Ovary (tissue), 9 donors: Measurements from ENCODE around the gene SLC2A13. TPM values are rescaled to one million over a fixed set of nuclear protein-coding genes. Genes with fewer than 3 reads are reported as not detected.
"Not testable (repeated sequence)": the region's sequence is repeated elsewhere in the genome, so short reads cannot be mapped to it uniquely, and the experiment has no call there.

Experiments used
- DNase-seq, 5 donors: peaks; one replicate each; pipeline ENCODE4 v3.0.0-alpha.2; 2019 to 2020
- H3K27ac ChIP-seq, 2 donors: fragments of 200-600 bp; one replicate each; pipeline versions ENCODE4 v1.5.1 to v1.8.0; 2019 to 2022
- H3K27me3 ChIP-seq: fragments of 200-600 bp; one replicate; pipeline ENCODE4 v1.8.0; 2022
- H3K36me3 ChIP-seq: fragments of 200-600 bp; sonication (generic); one replicate; pipeline ENCODE4 v1.5.1; 2019
- H3K4me1 ChIP-seq: one replicate; pipeline ENCODE4 v1.8.1; 2013; ENCODE audit warnings: mild to moderate bottlenecking, moderate library complexity; ENCODE audit not compliant: insufficient read depth
- H3K4me3 ChIP-seq: fragments of 200-600 bp; sonication (generic); one replicate; pipeline ENCODE4 v1.5.1; 2017
- H3K9me3 ChIP-seq, 2 donors: fragments of 200-600 bp in 1 of 2; sonication (generic) in 1 of 2; one replicate each; pipeline versions ENCODE4 v1.5.1 to v1.8.1; 2013 to 2019; ENCODE audit warnings: mild to moderate bottlenecking in 1 of 2, moderate library complexity in 1 of 2
- EP300 ChIP-seq: sonication (generic); formaldehyde crosslinking; IDR thresholded peaks from one replicate; pipeline ENCODE4 v1.6.1; 2017; ENCODE audit warnings: antibody characterized with exemption
- POLR2A ChIP-seq: fragments of 450-650 bp; IDR thresholded peaks from one replicate; pipeline ENCODE4 v1.6.1; 2017; ENCODE audit warnings: antibody characterized with exemption, mild to moderate bottlenecking, moderate library complexity
- WGBS, 3 donors: extraction: QIAGEN DNeasy Blood & Tissue Kit in 1 of 3; methylation state at CpG; one replicate each; pipeline versions ENCODE4 v1.1.5 to v1.1.7; 2013 to 2017; 5-methylcytosine and 5-hydroxymethylcytosine counted together
- intact Hi-C, 4 donors: fragments of 100-400 bp; cut with DNase I; formaldehyde crosslinking; loops; one replicate each; pipeline versions ENCODE4 v1.11.0 to v1.15.1; 2022 to 2023
- polyA plus RNA-seq, 2 donors: library from polyadenylated mRNA; stranded (reverse); fragments of 200-250 nt in 1 of 2; fragments of 350-450 nt in 1 of 2; fragmentation: Illumina TruSeq in 1 of 2; extraction: RNeasy Lipid Tissue Mini Kit (QIAGEN cat#74804) in 1 of 2; gene quantifications; one replicate each; pipeline ENCODE4 v1.2.3, GENCODE V29; 2013 to 2014
- total RNA-seq, 7 donors: library from RNA; depleted of rRNA in 2 of 7; stranded (reverse); fragments of >200 nt in 2 of 7; fragmentation: NEBNext Ultra II Directional in 3 of 7; extraction: Animal tissue kit (Norgen Biotek cat#: 25700) in 3 of 7; gene quantifications; one replicate each; pipeline versions ENCODE4 v1.1.0 to v1.2.4, GENCODE V29; 2016 to 2023
- TF ChIP-seq, protein P1 (sequence below), 3 donors: fragments of 450-650 bp in 2 of 3; fragments of 200-600 bp in 1 of 3; IDR thresholded peaks; one replicate each; pipeline versions ENCODE4 v1.5.1 to v1.8.0; 2016 to 2022; ENCODE audit warnings: antibody characterized with exemption in 3 of 3, mild to moderate bottlenecking in 1 of 3
- donor health status: DM: no; HTN: no; CAD: no; lungs with moderate emphysema.
- donor health status: DM: no; HTN: no; CAD: no.
- donor health status: Bipolar disorder and iron deficiency.
- donor health status: DM: yes; HTN: yes; CAD: no.
- donor health status: DM: no; HTN: no; CAD: no.
- donor health status: DM: yes; HTN: yes; CAD: no.

Gene SLC2A13
- total and polyA plus RNA-seq, 9 donors: 2.3 to 24.3 (median 7.9) TPM

DNA sequence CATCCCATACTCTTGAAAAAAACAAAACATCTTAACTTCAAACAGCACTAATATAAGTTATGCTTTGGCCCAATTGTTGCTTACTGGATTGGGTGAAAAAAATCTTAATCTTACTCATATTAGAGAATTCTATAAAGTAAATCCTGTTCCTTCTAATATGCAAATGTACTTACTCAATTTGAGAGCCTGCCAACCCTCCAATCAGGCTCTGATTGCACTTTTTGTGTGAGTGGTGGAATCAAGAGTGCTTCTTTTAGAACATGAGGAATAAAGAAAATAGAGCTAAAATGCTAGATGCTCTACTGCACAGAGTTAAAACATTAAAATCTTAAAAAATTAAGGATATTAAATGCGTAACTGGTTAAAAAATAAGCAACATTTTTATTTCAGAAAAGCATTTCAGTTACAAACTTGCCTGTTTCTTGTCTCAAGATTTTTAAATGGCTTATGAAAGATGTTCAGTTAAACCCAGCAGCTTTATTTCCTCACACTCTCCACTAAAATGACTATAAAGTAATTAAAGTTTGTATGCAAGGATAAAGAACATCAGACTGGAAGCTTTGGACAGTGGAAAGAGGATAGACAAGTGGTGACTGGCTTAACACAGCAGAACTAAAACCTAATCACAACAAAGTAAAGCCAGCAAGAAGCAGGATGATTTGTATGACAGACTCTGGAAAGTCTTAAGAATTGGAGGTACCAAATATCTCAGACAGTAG is 177.5 kb downstream of the SLC2A13 start:
- H3K4me3 ChIP-seq: no peak overlapping the region
- no peak for TF ChIP-seq POLR2A
- TF ChIP-seq EP300: no peak
- TF ChIP-seq, protein P1, sequence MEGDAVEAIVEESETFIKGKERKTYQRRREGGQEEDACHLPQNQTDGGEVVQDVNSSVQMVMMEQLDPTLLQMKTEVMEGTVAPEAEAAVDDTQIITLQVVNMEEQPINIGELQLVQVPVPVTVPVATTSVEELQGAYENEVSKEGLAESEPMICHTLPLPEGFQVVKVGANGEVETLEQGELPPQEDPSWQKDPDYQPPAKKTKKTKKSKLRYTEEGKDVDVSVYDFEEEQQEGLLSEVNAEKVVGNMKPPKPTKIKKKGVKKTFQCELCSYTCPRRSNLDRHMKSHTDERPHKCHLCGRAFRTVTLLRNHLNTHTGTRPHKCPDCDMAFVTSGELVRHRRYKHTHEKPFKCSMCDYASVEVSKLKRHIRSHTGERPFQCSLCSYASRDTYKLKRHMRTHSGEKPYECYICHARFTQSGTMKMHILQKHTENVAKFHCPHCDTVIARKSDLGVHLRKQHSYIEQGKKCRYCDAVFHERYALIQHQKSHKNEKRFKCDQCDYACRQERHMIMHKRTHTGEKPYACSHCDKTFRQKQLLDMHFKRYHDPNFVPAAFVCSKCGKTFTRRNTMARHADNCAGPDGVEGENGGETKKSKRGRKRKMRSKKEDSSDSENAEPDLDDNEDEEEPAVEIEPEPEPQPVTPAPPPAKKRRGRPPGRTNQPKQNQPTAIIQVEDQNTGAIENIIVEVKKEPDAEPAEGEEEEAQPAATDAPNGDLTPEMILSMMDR (IDR thresholded peaks at IDR 0.05): no peak
- no peak overlapping the region for H3K27ac ChIP-seq
- no peaks in the 10 kb centered on the region for H3K36me3 ChIP-seq
- H3K27me3 ChIP-seq: no peaks in the 10 kb centered on the region
- intact Hi-C loops: no loop called here
- no peak for DNase-seq
- WGBS, 3 donors: 91 to 96% (median 96%) methylated on average over 1 of the region's 1 CpG
- H3K4me1 ChIP-seq: peaks cover 1% of the 10 kb centered on the region
- H3K9me3 ChIP-seq: no peaks in the 10 kb centered on the region

DNA sequence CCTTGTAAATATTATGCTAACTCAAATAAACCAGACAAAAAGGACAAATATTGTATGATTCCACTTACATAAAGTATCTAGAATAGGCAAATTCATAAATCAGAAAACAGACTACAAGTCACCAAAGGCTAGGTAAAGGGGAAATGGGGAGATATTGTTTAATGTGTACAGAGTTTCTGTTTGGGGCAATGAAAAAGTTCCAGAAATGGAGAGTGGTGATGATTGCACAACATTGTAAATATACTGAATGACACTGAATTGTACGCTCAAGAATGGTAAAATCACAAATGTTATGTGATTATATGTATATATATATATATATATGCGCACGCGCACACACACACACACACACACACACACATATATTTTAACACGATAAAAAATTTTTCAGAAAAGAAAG is 182.5 kb downstream of the SLC2A13 start:
- intact Hi-C loops: no loop called here
- DNase-seq: no peak
- no peak overlapping the region for H3K27ac ChIP-seq
- no peak overlapping the region for H3K4me3 ChIP-seq
- H3K27me3 ChIP-seq: no peaks in the 10 kb centered on the region
- H3K9me3 ChIP-seq: no peaks in the 10 kb centered on the region
- TF ChIP-seq POLR2A (no peak), EP300 (no peak)
- TF ChIP-seq, protein P1 (IDR thresholded peaks at IDR 0.05): no peak
- no peaks in the 10 kb centered on the region for H3K36me3 ChIP-seq
- WGBS, 3 donors: 65 to 74% (median 68%) methylated on average over 5 of the region's 5 CpGs
- no peaks in the 10 kb centered on the region for H3K4me1 ChIP-seq

DNA sequence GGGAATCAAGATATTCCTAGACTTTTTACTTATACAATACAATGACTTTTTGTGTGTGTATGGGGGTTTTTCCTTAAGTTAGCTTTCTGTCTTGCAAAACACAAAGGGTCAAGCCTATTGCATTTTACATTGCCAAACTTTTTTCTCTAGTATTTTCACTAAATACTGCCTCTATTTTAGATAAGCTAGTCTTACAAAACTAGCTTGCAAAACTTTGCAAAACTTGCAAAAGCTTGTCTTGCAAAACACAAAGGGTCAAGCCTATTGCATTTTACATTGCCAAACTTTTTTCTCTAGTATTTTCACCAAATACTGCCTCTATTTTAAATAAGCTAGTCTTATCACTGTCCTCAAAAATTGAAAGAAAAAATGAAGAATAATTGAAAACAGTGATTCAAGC is 183.3 kb downstream of the SLC2A13 start:
- H3K27me3 ChIP-seq, H3K4me1 ChIP-seq, H3K27ac ChIP-seq, H3K36me3 ChIP-seq, DNase-seq, intact Hi-C loops, H3K4me3 ChIP-seq, H3K9me3 ChIP-seq: not testable (repeated sequence)

DNA sequence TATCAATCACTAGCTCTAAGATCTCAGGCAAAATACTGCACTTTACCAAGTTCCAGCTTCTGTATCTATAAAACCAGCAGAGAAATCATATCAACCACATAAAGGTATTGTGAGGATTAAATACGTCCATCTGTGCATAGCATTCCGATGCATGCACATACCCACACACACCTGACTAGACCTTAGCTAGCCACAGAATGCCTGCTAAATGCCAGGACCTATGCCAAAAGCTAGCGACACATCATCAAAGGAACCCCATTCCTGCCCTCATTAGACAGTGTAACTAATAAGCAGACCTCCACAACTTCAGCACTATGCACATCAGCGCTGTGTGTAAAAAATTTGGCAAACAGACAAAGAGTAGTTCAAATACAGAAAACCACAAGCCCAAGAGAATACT is 185.2 kb downstream of the SLC2A13 start:
- no peaks in the 10 kb centered on the region for H3K4me1 ChIP-seq
- no peaks in the 10 kb centered on the region for H3K27me3 ChIP-seq
- intact Hi-C loops: no loop called here
- 89 to 94% (median 92%) methylated on average over 4 of the region's 4 CpGs for WGBS, 3 donors
- DNase-seq: no peak
- no peak for TF ChIP-seq POLR2A
- TF ChIP-seq EP300: no peak
- TF ChIP-seq, protein P1 (IDR thresholded peaks at IDR 0.05): no peak
- H3K36me3 ChIP-seq: no peaks in the 10 kb centered on the region
- H3K4me3 ChIP-seq: no peak overlapping the region
- H3K9me3 ChIP-seq: no peaks in the 10 kb centered on the region
- H3K27ac ChIP-seq: no peak overlapping the region

DNA sequence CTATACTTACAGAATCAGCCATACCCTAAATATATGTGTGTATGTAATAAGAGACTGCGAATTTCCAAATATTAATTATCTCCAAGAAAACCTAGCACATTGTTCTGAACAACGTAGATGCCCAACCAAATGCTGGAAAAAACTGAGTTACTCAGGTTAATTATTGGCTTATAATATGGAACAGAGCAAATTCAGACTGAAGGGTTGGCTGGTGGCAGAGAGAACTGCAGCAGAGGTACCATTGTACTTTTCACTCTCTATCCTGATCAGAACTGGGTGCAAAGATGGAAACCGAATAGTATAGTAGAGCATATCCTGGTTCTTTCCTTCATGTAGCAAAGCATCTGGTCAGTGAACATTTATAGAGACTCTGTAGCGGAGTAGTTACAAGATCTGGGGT is 185.7 kb downstream of the SLC2A13 start:
- no peaks in the 10 kb centered on the region for H3K27me3 ChIP-seq
- no peak for DNase-seq
- 95 to 96% (median 95%) methylated on average over 4 of the region's 4 CpGs for WGBS, 3 donors
- intact Hi-C loops: no loop called here
- H3K27ac ChIP-seq: no peak overlapping the region
- H3K9me3 ChIP-seq: no peaks in the 10 kb centered on the region
- no peaks in the 10 kb centered on the region for H3K4me1 ChIP-seq
- H3K4me3 ChIP-seq: no peak overlapping the region
- TF ChIP-seq, protein P1 (IDR thresholded peaks at IDR 0.05): no peak
- no peak for TF ChIP-seq EP300
- no peak for TF ChIP-seq POLR2A
- no peaks in the 10 kb centered on the region for H3K36me3 ChIP-seq
